HepG2 (cell line): ENCODE data around the gene ACTN4. TPM values are rescaled to one million over a fixed set of nuclear protein-coding genes. Genes with fewer than 3 reads are reported as not detected.

Experiments
- ATAC-seq: fragments of 200-7000 bp; cut with Tn5 transposase; 3 replicates; pipeline ENCODE4 v1.9.1; 2020; ENCODE audit warnings: mild to moderate bottlenecking, moderate library complexity
- BruUV-seq: library from RNA; stranded (reverse); fragments of 400-500 nt; replicated peaks from 2 replicates; lab custom pipeline; 2021; lab: Mats Ljungman, UMichigan
- CTCF ChIA-PET: fragments of 300-600 bp; formaldehyde crosslinking; extraction: SDS; loops from one replicate; lab custom pipeline; 2021; ENCODE audit warnings: low total read pairs, inconsistent platforms, low intra/inter-chr PET ratio; lab: Yijun Ruan, JAX
- POLR2A ChIA-PET: fragments of 350-600 bp; sonication (Branson Sonifier 250); formaldehyde crosslinking; loops from one replicate; lab custom pipeline; 2020; ENCODE audit warnings: antibody characterized with exemption, inconsistent platforms; lab: Yijun Ruan, JAX
- DNase-seq: peaks from one replicate; pipeline ENCODE4 v3.0.0-alpha.2; 2015; ENCODE audit warnings: low spot score
- FAIRE-seq: peaks from 3 replicates; lab custom pipeline; 2011; peaks lifted over from hg19 to GRCh38; lab: Jason Lieb, UNC
- H2AFZ ChIP-seq: one replicate; pipeline ENCODE4 v1.6.1; 2011; ENCODE audit warnings: low read length, inconsistent platforms
- H3K27ac ChIP-seq: fragments of 300-600 bp; 3 replicates; pipeline ENCODE4 v1.8.0; 2011; ENCODE audit warnings: mixed run types, mild to moderate bottlenecking, mixed read lengths, low read length, inconsistent platforms; ENCODE audit not compliant: insufficient read depth; ENCODE audit errors: extremely low read length
- H3K27me3 ChIP-seq, 2 experiments: fragments of 200-600 bp in 1 of 2; 2 replicates in 1 of 2; 3 replicates in 1 of 2; pipeline versions ENCODE4 v1.6.0 to v1.8.0; 2011; ENCODE audit warnings: low read length in 2 of 2, mild to moderate bottlenecking in 2 of 2, moderate library complexity in 2 of 2, inconsistent platforms in 1 of 2; ENCODE audit not compliant: insufficient read depth in 2 of 2, control insufficient read depth in 1 of 2
- H3K36me3 ChIP-seq, 2 experiments: fragments of 200-600 bp in 1 of 2; replicated peaks in 1 of 2; 2 replicates in 1 of 2; 3 replicates in 1 of 2; pipeline versions ENCODE4 v1.5.1 to v1.8.0; 2011; ENCODE audit warnings: low read length in 2 of 2, inconsistent platforms in 1 of 2; ENCODE audit not compliant: insufficient read depth in 2 of 2, control insufficient read depth in 1 of 2
- H3K4me1 ChIP-seq: 2 replicates; pipeline ENCODE4 v1.5.1; 2012; ENCODE audit warnings: low read length, inconsistent platforms; ENCODE audit not compliant: insufficient read depth
- H3K4me2 ChIP-seq: 2 replicates; pipeline ENCODE4 v1.6.0; 2011; ENCODE audit warnings: low read depth, low read length, inconsistent platforms
- H3K4me3 ChIP-seq, 3 experiments: fragments of 200-600 bp in 1 of 3; sonication (generic), shearing (Covaris generic) in 1 of 3; replicated peaks in 1 of 3; 2 replicates each; pipeline ENCODE4 v1.5.1; 2011 to 2016; ENCODE audit warnings: low read length in 3 of 3, inconsistent platforms in 2 of 3, low read depth in 2 of 3, mild to moderate bottlenecking in 2 of 3, control low read depth in 1 of 3, mixed read lengths in 1 of 3; ENCODE audit not compliant: insufficient read depth in 1 of 3
- H3K79me2 ChIP-seq: one replicate; pipeline ENCODE4 v1.6.1; 2011; ENCODE audit warnings: low read length, inconsistent platforms; ENCODE audit not compliant: insufficient read depth
- H3K9ac ChIP-seq: 2 replicates; pipeline ENCODE4 v1.6.0; 2011; ENCODE audit warnings: mild to moderate bottlenecking, low read depth, low read length, inconsistent platforms; ENCODE audit not compliant: insufficient read depth
- H3K9me3 ChIP-seq: 2 replicates; pipeline ENCODE4 v1.5.1; 2012; ENCODE audit warnings: mild to moderate bottlenecking, low read length
- H4K20me1 ChIP-seq: 2 replicates; pipeline ENCODE4 v1.6.0; 2011; ENCODE audit warnings: inconsistent platforms, mild to moderate bottlenecking, low read length, moderate library complexity; ENCODE audit not compliant: insufficient read depth
- ADNP ChIP-seq: sonication (generic); formaldehyde crosslinking; IDR thresholded peaks from 2 replicates; pipeline ENCODE4 v1.4.0; 2020; ENCODE audit warnings: missing genetic modification reagents
- ARNT2 ChIP-seq: sonication (generic); formaldehyde crosslinking; IDR thresholded peaks from 2 replicates; pipeline ENCODE4 v1.8.0; 2022; ENCODE audit warnings: mild to moderate bottlenecking, low read depth, missing genetic modification reagents, moderate library complexity
- ESRRA ChIP-seq: sonication (generic); formaldehyde crosslinking; IDR thresholded peaks from 2 replicates; pipeline ENCODE4 v1.5.1; 2020; ENCODE audit warnings: mild to moderate bottlenecking, low read depth, missing genetic modification reagents
- HNRNPK ChIP-seq: fragments of 200-400 bp; formaldehyde crosslinking; IDR thresholded peaks from 2 replicates; pipeline ENCODE4 v1.6.1; 2018; ENCODE audit warnings: low read length, low read depth, moderate library complexity, mild to moderate bottlenecking; ENCODE audit not compliant: poor library complexity, severe bottlenecking
- MAFG ChIP-seq: sonication (generic); formaldehyde crosslinking; IDR thresholded peaks from 2 replicates; pipeline ENCODE4 v1.5.1; 2020; ENCODE audit warnings: mild to moderate bottlenecking, missing genetic modification reagents
- SMARCC2 ChIP-seq: fragments of 450-650 bp; IDR thresholded peaks from 2 replicates; pipeline ENCODE4 v1.6.1; 2017; ENCODE audit warnings: antibody characterized with exemption, mild to moderate bottlenecking
- THYN1 ChIP-seq: sonication (generic); formaldehyde crosslinking; IDR thresholded peaks from 2 replicates; pipeline ENCODE4 v1.8.1; 2023; ENCODE audit warnings: low read depth, mild to moderate bottlenecking, moderate library complexity, missing genetic modification reagents, borderline replicate concordance
- ZBTB25 ChIP-seq: IDR thresholded peaks from 2 replicates; pipeline ENCODE4 v1.6.1; 2018; ENCODE audit warnings: missing genetic modification reagents
- ZFX ChIP-seq: sonication (generic); formaldehyde crosslinking; IDR thresholded peaks from 2 replicates; pipeline ENCODE4 v1.4.0; 2020; ENCODE audit warnings: mild to moderate bottlenecking, low read depth, missing genetic modification reagents, moderate library complexity
- ZNF343 ChIP-seq: sonication (generic); formaldehyde crosslinking; IDR thresholded peaks from 2 replicates; pipeline ENCODE4 v1.4.0; 2020; ENCODE audit warnings: mild to moderate bottlenecking, missing genetic modification reagents
- ZNF883 ChIP-seq: sonication (generic); formaldehyde crosslinking; IDR thresholded peaks from 2 replicates; pipeline ENCODE4 v1.5.1; 2020; ENCODE audit warnings: mild to moderate bottlenecking, missing genetic modification reagents; ENCODE audit errors: not compliant biosample characterization
- WGBS: methylation state at CpG from one replicate; pipeline ENCODE4 v1.1.6; 2017; ENCODE audit warnings: low lambda C conversion rate; 5-methylcytosine and 5-hydroxymethylcytosine counted together
- in situ Hi-C: cut with HindIII; loops from 2 replicates; pipeline ENCODE4 v1.10.0; 2017; ENCODE audit warnings: low pct_unique_long_range_greater_than_20kb; ENCODE audit not compliant: extremely low pct_ligation_motif_present
- intact Hi-C: fragments of 100-400 bp; cut with micrococcal nuclease; formaldehyde crosslinking; loops from one replicate; pipeline ENCODE4 v1.10.0; 2022; ENCODE audit not compliant: unreplicated experiment
- polyA plus RNA-seq, 8 experiments: library from polyadenylated mRNA; depleted of rRNA in 3 of 8; stranded (reverse) in 7 of 8; unstranded in 1 of 8; fragments of >200 nt; fragmentation: Illumina TruSeq in 4 of 8; extraction: Trizol in 4 of 8; gene quantifications; 2 replicates each; pipeline versions ENCODE4 v1.2.1 to v1.2.3, GENCODE V29; 2011 to 2016; ENCODE audit warnings: low read depth in 4 of 8, missing spikeins in 1 of 8, mixed read lengths in 1 of 8; ENCODE audit not compliant: insufficient read depth in 1 of 8
- total RNA-seq, 5 experiments: library from RNA; depleted of rRNA; stranded (reverse); fragments of >200 nt; fragmentation: Illumina TruSeq; extraction: Trizol; gene quantifications; 2 replicates each; pipeline ENCODE4 v1.2.3, GENCODE V29; 2016; ENCODE audit warnings: low read depth in 1 of 5

The ACTN4 gene
- total and polyA plus RNA-seq, 2 of the 13 experiments (the other 11 are each of a cell fraction or from before 2014, with no cell fraction given): 171 to 192 TPM

GRCh38 chr19:38606131-38606530, 41.3 kb upstream of the ACTN4 start:
- no TSS peak for BruUV-seq
- WGBS: 48% methylated on average over 4 of the region's 6 CpGs
- Histone ChIP-seq H3K4me2 (no peak overlapping the region), H3K27ac (no peak overlapping the region), H3K79me2 (no peaks in the 10 kb centered on the region), H3K9me3 (no peaks in the 10 kb centered on the region)
- DNase-seq (no peak), FAIRE-seq (no peak)
- TF ChIP-seq ZNF343 (CRISPR knock-in tag) (no peak), MAFG (no peak), THYN1 (CRISPR knock-in tag) (no peak), ZFX (CRISPR knock-in tag) (no peak), ZNF883 (no peak), ARNT2 (no peak), ESRRA (no peak), SMARCC2 (no peak), HNRNPK (no peak), ADNP (CRISPR knock-in tag) (no peak), ZBTB25 (CRISPR knock-in tag) (no peak)
- TF ChIP-seq, all 625 proteins: peak for 0
- Histone ChIP-seq H3K27me3 (peaks cover 0 to 1% of the 10 kb centered on the region in 2 experiments; a peak in 1 of 5 replicates), H3K36me3 (no peaks in the 10 kb centered on the region), H3K4me3 (no peak overlapping the region), H2AFZ (no peak overlapping the region), H3K9ac (no peak overlapping the region), H4K20me1 (no peaks in the 10 kb centered on the region), H3K4me1 (no peaks in the 10 kb centered on the region)
- in situ Hi-C loops: no loop called here
- intact Hi-C loops: no loop called here
- no peak; the same call in 2 of the 3 replicates for ATAC-seq
- POLR2A ChIA-PET: no interaction called here
- CTCF ChIA-PET: no interaction called here
